GM18951 (cell line): Measurements from ENCODE around the gene GMEB1.

Source experiments
- POLR2A ChIP-seq: IDR thresholded peaks from 4 replicates; pipeline ENCODE4 v1.6.1; 2011; ENCODE audit warnings: mild to moderate bottlenecking; ENCODE audit not compliant: insufficient read length, insufficient read depth; ENCODE audit errors: extremely low read depth
- in situ Hi-C: fragments of 300-500 bp; cut with MboI; formaldehyde crosslinking; loops from one replicate; pipeline ENCODE4 v1.12.0; 2022; ENCODE audit warnings: low sequenced_read_pairs, mixed read lengths, inconsistent platforms; ENCODE audit not compliant: unreplicated experiment

GMEB1 gene

GRCh38 chr1:28751315-28752060 is 82.9 kb downstream of the GMEB1 start:
- TF ChIP-seq POLR2A = no peak
- in situ Hi-C loops = no loop called here

GRCh38 chr1:28755701-28756100 is 87.1 kb downstream of the GMEB1 start:
- no peak for TF ChIP-seq POLR2A
- in situ Hi-C loops = no loop called here

GRCh38 chr1:28756846-28757245 is 88.3 kb downstream of the GMEB1 start:
- TF ChIP-seq POLR2A = no peak

GRCh38 chr1:28758420-28758819 is 89.8 kb downstream of the GMEB1 start:
- TF ChIP-seq POLR2A = no peak
- in situ Hi-C loops = no loop called here

More at GRCh38 chr1:28756846-28757245, 88.3 kb downstream of the GMEB1 start:
- in situ Hi-C loops = no loop called here

- no peak for TF ChIP-seq POLR2A
- in situ Hi-C loops = no loop called here
Measured at GRCh38 chr1:28759257-28759656, 90.7 kb downstream of the GMEB1 start.

- in situ Hi-C loops = no loop called here
Measured at GRCh38 chr1:28761189-28761588, 92.6 kb downstream of the GMEB1 start.

GRCh38 chr1:28766532-28767183 is 98.1 kb downstream of the GMEB1 start:
- TF ChIP-seq POLR2A = no peak
- in situ Hi-C loops = no loop called here

More at GRCh38 chr1:28761189-28761588, 92.6 kb downstream of the GMEB1 start:
- TF ChIP-seq POLR2A = no peak
